Measurements from ENCODE around the gene CMPK1. TPM values are rescaled to one million over a fixed set of nuclear protein-coding genes. Genes with fewer than 3 reads are reported as not detected.

Gene CMPK1
- total RNA-seq, 4 donors from 2014 or later, result 21.5 to 111 (median 63.6) TPM

DNA sequence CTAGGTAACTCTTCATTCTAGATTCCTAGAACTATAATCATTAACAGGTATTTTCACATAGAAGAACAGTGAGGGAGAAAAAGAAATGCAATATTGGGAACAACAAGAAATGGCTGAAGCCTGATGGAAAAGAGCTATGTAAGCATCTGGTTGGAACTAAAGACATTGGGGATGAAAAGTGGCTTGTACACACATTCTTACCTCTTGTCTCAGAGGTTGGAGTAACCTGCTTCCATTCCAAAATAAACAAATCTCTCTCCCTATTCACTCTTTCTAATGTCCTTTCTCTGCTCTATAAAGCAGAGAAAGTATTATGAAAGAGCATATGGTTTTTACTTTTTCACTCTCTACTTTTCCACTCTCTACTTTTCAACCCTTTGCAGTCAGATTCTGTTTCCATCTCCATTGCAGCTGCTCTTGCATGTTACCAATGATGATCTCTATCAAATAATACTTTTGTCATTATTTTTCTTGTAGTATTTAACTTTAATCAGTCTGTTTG lies 37.5 kb downstream of the CMPK1 start:
- Histone ChIP-seq H3K4me1 (no peaks in the 10 kb centered on the region), H3K27ac (no peak overlapping the region), H3K4me3 (no peak overlapping the region), H3K36me3 (no peaks in the 10 kb centered on the region), H3K9me3 (no peaks in the 10 kb centered on the region), H3K27me3 (no peaks in the 10 kb centered on the region)
- DNase-seq, result no peak
- intact Hi-C loops (cut with DNase I; ENCODE audit: low total_unique reads), result no loop called here
- no peak for TF ChIP-seq POLR2A (IDR thresholded peaks at IDR 0.05)
- TF ChIP-seq, protein P1, sequence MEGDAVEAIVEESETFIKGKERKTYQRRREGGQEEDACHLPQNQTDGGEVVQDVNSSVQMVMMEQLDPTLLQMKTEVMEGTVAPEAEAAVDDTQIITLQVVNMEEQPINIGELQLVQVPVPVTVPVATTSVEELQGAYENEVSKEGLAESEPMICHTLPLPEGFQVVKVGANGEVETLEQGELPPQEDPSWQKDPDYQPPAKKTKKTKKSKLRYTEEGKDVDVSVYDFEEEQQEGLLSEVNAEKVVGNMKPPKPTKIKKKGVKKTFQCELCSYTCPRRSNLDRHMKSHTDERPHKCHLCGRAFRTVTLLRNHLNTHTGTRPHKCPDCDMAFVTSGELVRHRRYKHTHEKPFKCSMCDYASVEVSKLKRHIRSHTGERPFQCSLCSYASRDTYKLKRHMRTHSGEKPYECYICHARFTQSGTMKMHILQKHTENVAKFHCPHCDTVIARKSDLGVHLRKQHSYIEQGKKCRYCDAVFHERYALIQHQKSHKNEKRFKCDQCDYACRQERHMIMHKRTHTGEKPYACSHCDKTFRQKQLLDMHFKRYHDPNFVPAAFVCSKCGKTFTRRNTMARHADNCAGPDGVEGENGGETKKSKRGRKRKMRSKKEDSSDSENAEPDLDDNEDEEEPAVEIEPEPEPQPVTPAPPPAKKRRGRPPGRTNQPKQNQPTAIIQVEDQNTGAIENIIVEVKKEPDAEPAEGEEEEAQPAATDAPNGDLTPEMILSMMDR (IDR thresholded peaks at IDR 0.05), result no peak

- H3K9me3 ChIP-seq, result no peaks in the 10 kb centered on the region
- intact Hi-C loops (cut with DNase I; ENCODE audit: low total_unique reads), result no loop called here
- no peaks in the 10 kb centered on the region for H3K27me3 ChIP-seq
- TF ChIP-seq, protein P1 (IDR thresholded peaks at IDR 0.05), result no peak
- TF ChIP-seq POLR2A (IDR thresholded peaks at IDR 0.05), result no peak
- DNase-seq, result no peak
- no peaks in the 10 kb centered on the region for H3K4me1 ChIP-seq
- no peaks in the 10 kb centered on the region for H3K36me3 ChIP-seq
- H3K4me3 ChIP-seq, result no peak overlapping the region
- H3K27ac ChIP-seq, result no peak overlapping the region
Measured at GRCh38 chr1:47374501-47374900, 40.9 kb downstream of the CMPK1 start.

GRCh38 chr1:47378147-47378546 lies 44.6 kb downstream of the CMPK1 start:
- TF ChIP-seq POLR2A (IDR thresholded peaks at IDR 0.05), result no peak
- TF ChIP-seq, protein P1 (IDR thresholded peaks at IDR 0.05), result no peak
- H3K4me3 ChIP-seq, result no peak overlapping the region
- intact Hi-C loops (cut with DNase I; ENCODE audit: low total_unique reads), result no loop called here
- no peaks in the 10 kb centered on the region for H3K4me1 ChIP-seq
- no peak overlapping the region for H3K27ac ChIP-seq
- no peaks in the 10 kb centered on the region for H3K36me3 ChIP-seq
- no peaks in the 10 kb centered on the region for H3K9me3 ChIP-seq
- no peak for DNase-seq
- no peaks in the 10 kb centered on the region for H3K27me3 ChIP-seq

DNA sequence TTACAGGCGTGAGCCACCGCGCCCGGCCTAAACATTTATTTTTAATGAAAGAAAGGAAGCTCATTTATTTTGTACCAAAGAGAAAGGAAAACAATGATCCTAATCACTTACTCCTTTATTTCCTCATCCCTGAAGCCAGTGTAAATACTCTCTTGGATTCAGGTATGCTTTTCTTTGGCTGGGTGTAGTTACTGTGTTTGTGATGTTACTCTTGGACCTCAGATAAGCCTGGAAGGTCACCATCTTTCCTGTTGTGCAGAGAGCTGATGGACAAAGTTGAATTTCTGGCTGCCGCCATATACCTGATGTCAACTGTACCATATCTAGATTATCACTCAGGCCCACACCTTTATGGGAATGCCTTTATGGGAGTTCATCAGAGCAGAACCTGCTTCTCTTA lies 47.1 kb downstream of the CMPK1 start:
- intact Hi-C loops (cut with DNase I; ENCODE audit: low total_unique reads), result no loop called here
- H3K36me3 ChIP-seq, result no peaks in the 10 kb centered on the region

DNA sequence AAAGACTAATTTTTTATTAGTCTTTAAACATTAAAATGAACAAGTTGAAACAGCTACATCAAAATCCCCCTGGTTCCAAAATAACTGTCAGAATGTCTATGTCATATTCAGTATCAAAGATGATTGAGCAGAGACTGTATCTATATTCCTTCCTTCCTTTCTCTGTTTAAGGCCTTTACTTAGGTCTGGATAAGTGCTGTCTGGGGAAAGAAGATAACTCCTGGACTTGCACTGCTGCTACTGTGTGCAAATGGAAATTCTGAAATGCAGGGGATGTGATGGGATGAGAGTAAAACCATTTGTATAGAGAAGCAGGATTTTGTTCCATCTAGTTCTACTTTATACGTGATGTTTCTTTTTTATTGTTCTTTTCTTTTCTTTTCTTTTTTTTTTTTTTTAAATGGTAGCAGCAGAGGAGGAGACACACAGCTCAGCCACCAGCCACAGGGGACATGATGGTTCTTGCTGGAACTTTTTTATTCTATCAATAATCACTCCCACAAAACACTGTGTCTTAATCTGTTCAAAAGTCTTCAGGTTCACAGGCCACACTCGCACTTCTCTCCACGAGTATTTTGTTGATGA lies 48.9 kb downstream of the CMPK1 start:
- TF ChIP-seq, protein P1 (IDR thresholded peaks at IDR 0.05), result no peak
- no peak for TF ChIP-seq POLR2A (IDR thresholded peaks at IDR 0.05)
- Histone ChIP-seq H3K4me3 (no peak overlapping the region), H3K27me3 (no peaks in the 10 kb centered on the region), H3K27ac (no peak overlapping the region), H3K36me3 (no peaks in the 10 kb centered on the region), H3K4me1 (no peaks in the 10 kb centered on the region), H3K9me3 (no peaks in the 10 kb centered on the region)
- intact Hi-C loops (cut with DNase I; ENCODE audit: low total_unique reads), result no loop called here
- no peak for DNase-seq

More for the DNA sequence above, 47.1 kb downstream of the CMPK1 start:
- TF ChIP-seq, protein P1 (IDR thresholded peaks at IDR 0.05), result no peak
- TF ChIP-seq POLR2A (IDR thresholded peaks at IDR 0.05), result no peak
- Histone ChIP-seq H3K27me3 (no peaks in the 10 kb centered on the region), H3K4me1 (no peaks in the 10 kb centered on the region), H3K4me3 (no peak overlapping the region), H3K9me3 (no peaks in the 10 kb centered on the region), H3K27ac (no peak overlapping the region)
- no peak for DNase-seq
